Neural progenitor cell (in vitro differentiated cells): Measurements from ENCODE around the gene CACNA1B. TPM values are rescaled to one million over a fixed set of nuclear protein-coding genes. Genes with fewer than 3 reads are reported as not detected.

Experiments
- DNase-seq: peaks from one replicate; pipeline ENCODE4 v3.0.0-alpha.2; 2016; ENCODE audit warnings: low spot score
- H2AFZ ChIP-seq: fragments of 200-600 bp; sonication (generic); replicated peaks from 2 replicates; pipeline ENCODE4 v1.6.1; 2016; ENCODE audit warnings: antibody characterized with exemption
- H3F3A ChIP-seq: fragments of 200-600 bp; sonication (generic); 2 replicates; pipeline ENCODE4 v1.6.1; 2016; ENCODE audit warnings: antibody characterized with exemption, low read depth
- H3K27ac ChIP-seq: fragments of 200-600 bp; sonication (generic); 2 replicates; pipeline ENCODE4 v1.5.1; 2016; ENCODE audit warnings: mild to moderate bottlenecking
- H3K27me3 ChIP-seq: fragments of 200-600 bp; sonication (generic); 2 replicates; pipeline ENCODE4 v1.6.1; 2016; ENCODE audit warnings: mild to moderate bottlenecking, moderate library complexity
- H3K36me3 ChIP-seq: fragments of 200-600 bp; sonication (generic); 2 replicates; pipeline ENCODE4 v1.5.1; 2016
- H3K4me1 ChIP-seq: fragments of 200-600 bp; sonication (generic); 2 replicates; pipeline ENCODE4 v1.6.1; 2016; ENCODE audit warnings: mixed run types
- H3K4me2 ChIP-seq: fragments of 200-600 bp; sonication (generic); 2 replicates; pipeline ENCODE4 v1.6.1; 2016
- H3K4me3 ChIP-seq: fragments of 200-600 bp; sonication (generic); 2 replicates; pipeline ENCODE4 v1.5.1; 2016
- H3K79me2 ChIP-seq: fragments of 200-600 bp; sonication (generic); 2 replicates; pipeline ENCODE4 v1.6.1; 2016; ENCODE audit warnings: low read depth
- H3K9ac ChIP-seq: fragments of 200-600 bp; sonication (generic); 2 replicates; pipeline ENCODE4 v1.6.1; 2016
- H3K9me3 ChIP-seq: fragments of 200-600 bp; sonication (generic); 2 replicates; pipeline ENCODE4 v1.5.1; 2016; ENCODE audit warnings: low read depth
- H4K20me1 ChIP-seq: fragments of 200-600 bp; sonication (generic); 2 replicates; pipeline ENCODE4 v1.6.1; 2016; ENCODE audit warnings: low read depth
- H3K27ac Mint-ChIP-seq: 3 replicates; pipeline ENCODE4 v1.8.0; 2021; ENCODE audit warnings: mixed read lengths
- H3K27me3 Mint-ChIP-seq: 2 replicates; pipeline ENCODE4 v1.8.0; 2022; ENCODE audit warnings: low read depth, mild to moderate bottlenecking, inconsistent platforms, moderate library complexity, mixed read lengths; ENCODE audit not compliant: insufficient read depth
- H3K36me3 Mint-ChIP-seq: 3 replicates; pipeline ENCODE4 v1.8.0; 2021; ENCODE audit warnings: mixed read lengths
- H3K4me1 Mint-ChIP-seq: 3 replicates; pipeline ENCODE4 v1.8.0; 2021; ENCODE audit warnings: mixed read lengths
- H3K4me3 Mint-ChIP-seq: 3 replicates; pipeline ENCODE4 v1.8.0; 2021; ENCODE audit warnings: mild to moderate bottlenecking, moderate library complexity, mixed read lengths
- H3K9me3 Mint-ChIP-seq: 3 replicates; pipeline ENCODE4 v1.8.0; 2020; ENCODE audit warnings: mixed read lengths
- CTCF ChIP-seq: fragments of 200-600 bp; sonication (generic); IDR thresholded peaks from 2 replicates; pipeline ENCODE4 v1.5.1; 2017; ENCODE audit warnings: antibody characterized with exemption, mild to moderate bottlenecking
- EZH2 ChIP-seq: fragments of 200-600 bp; sonication (generic); IDR thresholded peaks from 2 replicates; pipeline ENCODE4 v1.6.1; 2017; ENCODE audit warnings: antibody characterized with exemption, mild to moderate bottlenecking, moderate library complexity
- EZH2phosphoT487 ChIP-seq: fragments of 200-600 bp; sonication (generic); IDR thresholded peaks from 2 replicates; pipeline ENCODE4 v1.6.1; 2017; ENCODE audit warnings: antibody characterized with exemption
- total RNA-seq: library from RNA; depleted of rRNA; stranded (reverse); fragments of >200 nt; gene quantifications from 2 replicates; pipeline ENCODE4 v1.2.3, GENCODE V29; 2015; ENCODE audit warnings: low replicate concordance

Gene CACNA1B
- total RNA-seq, 1 donor from 2014 or later = 0.30 TPM

GRCh38 chr9:138119202-138120027 lies 241.8 kb downstream of the CACNA1B start:
- H3K9me3 Mint-ChIP-seq = peaks cover 3% of the 10 kb centered on the region
- no peaks in the 10 kb centered on the region for H3K79me2 ChIP-seq
- no peak overlapping the region for H3K4me2 ChIP-seq

DNA sequence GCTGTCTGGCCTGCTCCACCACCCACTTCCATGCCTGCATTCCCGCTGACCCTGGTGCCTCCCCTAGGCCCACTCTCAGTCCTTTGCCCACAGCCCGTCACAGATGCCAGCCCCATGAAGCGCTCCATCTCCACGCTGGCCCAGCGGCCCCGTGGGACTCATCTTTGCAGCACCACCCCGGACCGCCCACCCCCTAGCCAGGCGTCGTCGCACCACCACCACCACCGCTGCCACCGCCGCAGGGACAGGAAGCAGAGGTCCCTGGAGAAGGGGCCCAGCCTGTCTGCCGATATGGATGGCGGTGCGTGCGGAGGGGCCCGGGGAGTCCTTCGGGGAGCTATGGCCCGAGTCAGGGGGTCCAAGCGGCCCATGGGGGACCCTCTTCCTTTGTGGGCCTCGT lies 242.5 kb downstream of the CACNA1B start:
- H3K36me3 Mint-ChIP-seq = no peaks in the 10 kb centered on the region
- H3K9me3 Mint-ChIP-seq = peaks cover 9% of the 10 kb centered on the region
- no peaks in the 10 kb centered on the region for H3K9me3 ChIP-seq

More at GRCh38 chr9:138119202-138120027, 241.8 kb downstream of the CACNA1B start:
- no peaks in the 10 kb centered on the region for H3K4me1 Mint-ChIP-seq
- Histone ChIP-seq H3F3A (no peaks in the 10 kb centered on the region), H3K4me3 (no peak overlapping the region), H4K20me1 (no peaks in the 10 kb centered on the region), H3K36me3 (no peaks in the 10 kb centered on the region), H3K4me1 (no peaks in the 10 kb centered on the region), H2AFZ (no peak overlapping the region), H3K9ac (no peak overlapping the region), H3K9me3 (no peaks in the 10 kb centered on the region), H3K27ac (no peak overlapping the region), H3K27me3 (no peaks in the 10 kb centered on the region)
- no peak overlapping the region for H3K27ac Mint-ChIP-seq
- H3K36me3 Mint-ChIP-seq = no peaks in the 10 kb centered on the region
- TF ChIP-seq CTCF = no peak
- TF ChIP-seq EZH2 = no peak
- no peak for TF ChIP-seq EZH2phosphoT487
- peaks cover 9% of the 10 kb centered on the region for H3K27me3 Mint-ChIP-seq
- no peak for DNase-seq
- no peak overlapping the region for H3K4me3 Mint-ChIP-seq

GRCh38 chr9:138120511-138121437 lies 243.2 kb downstream of the CACNA1B start:
- Mint-ChIP-seq H3K27me3 (peaks cover 11% of the 10 kb centered on the region), H3K36me3 (no peaks in the 10 kb centered on the region), H3K27ac (no peak overlapping the region), H3K4me3 (no peak overlapping the region), H3K9me3 (peaks cover 12% of the 10 kb centered on the region), H3K4me1 (no peaks in the 10 kb centered on the region)
- Histone ChIP-seq H3K36me3 (no peaks in the 10 kb centered on the region), H3K79me2 (no peaks in the 10 kb centered on the region), H2AFZ (no peak overlapping the region), H3F3A (no peaks in the 10 kb centered on the region), H3K9ac (no peak overlapping the region), H3K4me1 (no peaks in the 10 kb centered on the region), H3K27ac (no peak overlapping the region), H4K20me1 (no peaks in the 10 kb centered on the region), H3K27me3 (no peaks in the 10 kb centered on the region), H3K4me3 (no peak overlapping the region), H3K4me2 (no peak overlapping the region), H3K9me3 (no peaks in the 10 kb centered on the region)
- DNase-seq = no peak
- TF ChIP-seq EZH2phosphoT487 (no peak), EZH2 (no peak), CTCF (no peak)

More for the DNA sequence above, 242.5 kb downstream of the CACNA1B start:
- TF ChIP-seq CTCF (no peak), EZH2 (no peak), EZH2phosphoT487 (no peak)
- no peak overlapping the region for H3K27ac ChIP-seq
- H3K4me3 ChIP-seq = no peak overlapping the region
- DNase-seq = no peak
- H3K36me3 ChIP-seq = no peaks in the 10 kb centered on the region
- no peak overlapping the region for H2AFZ ChIP-seq
- no peak overlapping the region for H3K9ac ChIP-seq
- no peaks in the 10 kb centered on the region for H3K4me1 Mint-ChIP-seq
- no peaks in the 10 kb centered on the region for H3K27me3 ChIP-seq
- H3K79me2 ChIP-seq = no peaks in the 10 kb centered on the region
- H3K4me3 Mint-ChIP-seq = no peak overlapping the region
- peak overlapping the region; percentile 21 for H3K27ac Mint-ChIP-seq
- H3K4me2 ChIP-seq = no peak overlapping the region
- no peaks in the 10 kb centered on the region for H3F3A ChIP-seq
- H3K4me1 ChIP-seq = no peaks in the 10 kb centered on the region
- H4K20me1 ChIP-seq = no peaks in the 10 kb centered on the region
- H3K27me3 Mint-ChIP-seq = peaks cover 9% of the 10 kb centered on the region
